ENCODE measurements around the gene SH2D5.
"Not testable (repeated sequence)": the region's sequence is repeated elsewhere in the genome, so short reads cannot be mapped to it uniquely, and the experiment has no call there.

Gene SH2D5

GRCh38 chr1:20727746-20728316, 4.7 kb downstream of the SH2D5 start:
- DNase-seq = peak in 1 of 2 experiments; percentile 31

GRCh38 chr1:20726932-20727745, 5.4 kb downstream of the SH2D5 start:
- DNase-seq = no peak

- no peak for DNase-seq
Observed at GRCh38 chr1:20726118-20726911, 6.2 kb downstream of the SH2D5 start.

- no peak for DNase-seq
Observed at GRCh38 chr1:20725189-20726117, 7.0 kb downstream of the SH2D5 start.

GRCh38 chr1:20724364-20725188, 7.9 kb downstream of the SH2D5 start:
- no peak for DNase-seq

GRCh38 chr1:20723537-20724363, 8.8 kb downstream of the SH2D5 start:
- no peak for DNase-seq

- DNase-seq = no peak
Observed at GRCh38 chr1:20723159-20723536, 9.4 kb downstream of the SH2D5 start.

- DNase-seq = no peak
Observed at GRCh38 chr1:20721117-20722061, 11.1 kb downstream of the SH2D5 start.

- no peak for DNase-seq
Observed at GRCh38 chr1:20720631-20721091, 11.8 kb downstream of the SH2D5 start.

GRCh38 chr1:20719871-20720620, 12.5 kb downstream of the SH2D5 start:
- no peak for DNase-seq

- DNase-seq = no peak
Observed at GRCh38 chr1:20719261-20719660, 13.2 kb downstream of the SH2D5 start.

- DNase-seq = not testable (repeated sequence)
Observed at GRCh38 chr1:20718343-20718882, 14.1 kb downstream of the SH2D5 start.

- peak in 1 of 2 experiments; percentile 8 for DNase-seq
Observed at GRCh38 chr1:20717452-20718342, 14.8 kb downstream of the SH2D5 start, which contains the start of gene KIF17. Gene KIF17, minus strand, starts transcription at chr1:20718007. Its CDS starts 301 bp downstream, at chr1:20717706.

- no peak for DNase-seq
Observed at GRCh38 chr1:20716232-20716631, 16.3 kb downstream of the SH2D5 start.

GRCh38 chr1:20715406-20715805, 17.1 kb downstream of the SH2D5 start:
- no peak for DNase-seq

GRCh38 chr1:20713440-20713839, 19.1 kb downstream of the SH2D5 start:
- no peak for DNase-seq

- no peak for DNase-seq
Observed at GRCh38 chr1:20712215-20712577, 20.3 kb downstream of the SH2D5 start.

Data from Kasumi-1 (cell line).